MCF 10A (cell line): ENCODE data around the gene SLC11A2. TPM values are rescaled to one million over a fixed set of nuclear protein-coding genes. Genes with fewer than 3 reads are reported as not detected.
A peak's percentile ranks its signal among the peaks of the same experiment; 100 is the strongest.

ENCODE experiments used
- BruUV-seq: library from RNA; stranded (reverse); fragments of 400-500 nt; replicated peaks from 2 replicates; lab custom pipeline; 2021; lab: Mats Ljungman, UMichigan
- CTCF ChIA-PET: fragments of 300-600 bp; sonication (Branson Sonifier 250); formaldehyde crosslinking; extraction: SDS; loops from one replicate; lab custom pipeline; 2021; ENCODE audit warnings: antibody characterized with exemption, inconsistent platforms; lab: Yijun Ruan, JAX
- POLR2A ChIA-PET: fragments of 300-600, 350-650 bp; sonication (Branson Sonifier 250); formaldehyde crosslinking; extraction: SDS; loops from one replicate; lab custom pipeline; 2020; ENCODE audit warnings: antibody characterized with exemption, inconsistent platforms; lab: Yijun Ruan, JAX
- DNase-seq: peaks from one replicate; pipeline ENCODE4 v3.0.0-alpha.2; 2018; ENCODE audit not compliant: unreplicated experiment
- H3K27ac Mint-ChIP-seq: one replicate; pipeline ENCODE4 v1.8.0; 2022; ENCODE audit warnings: mild to moderate bottlenecking, low read depth, mixed read lengths; ENCODE audit not compliant: unreplicated experiment
- H3K27me3 Mint-ChIP-seq: one replicate; pipeline ENCODE4 v1.8.0; 2022; ENCODE audit warnings: mixed read lengths; ENCODE audit not compliant: insufficient read depth, unreplicated experiment
- H3K36me3 Mint-ChIP-seq: one replicate; pipeline ENCODE4 v1.8.0; 2022; ENCODE audit warnings: mild to moderate bottlenecking, moderate library complexity, mixed read lengths; ENCODE audit not compliant: insufficient read depth, unreplicated experiment
- H3K4me1 Mint-ChIP-seq: one replicate; pipeline ENCODE4 v1.8.0; 2022; ENCODE audit warnings: mixed read lengths; ENCODE audit not compliant: insufficient read depth, unreplicated experiment
- H3K4me3 Mint-ChIP-seq: one replicate; pipeline ENCODE4 v1.8.0; 2022; ENCODE audit warnings: mild to moderate bottlenecking, moderate library complexity, mixed read lengths; ENCODE audit not compliant: unreplicated experiment
- H3K9me3 Mint-ChIP-seq: one replicate; pipeline ENCODE4 v1.8.0; 2022; ENCODE audit warnings: mixed read lengths; ENCODE audit not compliant: unreplicated experiment
- CTCF ChIP-seq: fragments of 200-600 bp; IDR thresholded peaks from one replicate; pipeline ENCODE4 v1.8.0; 2022; ENCODE audit warnings: antibody characterized with exemption, mild to moderate bottlenecking; ENCODE audit not compliant: unreplicated experiment
- intact Hi-C: fragments of 100-400 bp; cut with micrococcal nuclease; formaldehyde crosslinking; loops from 2 replicates; pipeline ENCODE4 v1.14.1; 2022
- total RNA-seq: library from RNA; stranded (reverse); gene quantifications from 2 replicates; pipeline ENCODE4 v1.2.3, GENCODE V29; 2022

SLC11A2 gene
- total RNA-seq, 1 experiment from 2014 or later: 45.6 TPM

- intact Hi-C loops: no loop called here
- no TSS peak for BruUV-seq
- CTCF ChIA-PET: interaction anchor here (0.9 to 1.4 kb wide), 2 partner anchors 166 to 227 kb away, joined by 5 read pairs; no protein-coding TSS in a partner anchor
- H3K4me1 Mint-ChIP-seq: no peaks in the 10 kb centered on the region
- no peaks in the 10 kb centered on the region for H3K27me3 Mint-ChIP-seq
- no peaks in the 10 kb centered on the region for H3K9me3 Mint-ChIP-seq
- H3K4me3 Mint-ChIP-seq: no peak overlapping the region
- POLR2A ChIA-PET: interaction anchor here (0.6 to 1.6 kb wide), 2 partner anchors 226 to 248 kb away, joined by 3 to 5 read pairs; no protein-coding TSS in a partner anchor
- no peak for TF ChIP-seq CTCF
- no peak overlapping the region for H3K27ac Mint-ChIP-seq
- H3K36me3 Mint-ChIP-seq: peaks cover 98% of the 10 kb centered on the region
- DNase-seq: no peak
These were observed 34.9 kb downstream of the SLC11A2 start for GRCh38 chr12:50991291-50991690.

- no TSS peak for BruUV-seq
- POLR2A ChIA-PET: interaction anchor here (1.6 to 1.7 kb wide), 2 partner anchors 164 to 226 kb away, joined by 5 to 6 read pairs; no protein-coding TSS in a partner anchor
These were observed 35.4 kb downstream of the SLC11A2 start for GRCh38 chr12:50990791-50991190.

GRCh38 chr12:50990147-50990727 lies 35.9 kb downstream of the SLC11A2 start:
- H3K27me3 Mint-ChIP-seq: no peaks in the 10 kb centered on the region
- BruUV-seq: no TSS peak
- POLR2A ChIA-PET: interaction anchor here (1.6 to 9.3 kb wide), 3 partner anchors 35 to 225 kb away, joined by 5 to 132 read pairs (median 6); partner anchors contain the start of gene SLC11A2
- TF ChIP-seq CTCF: no peak
- H3K9me3 Mint-ChIP-seq: no peaks in the 10 kb centered on the region
- intact Hi-C loops: no loop called here
- H3K4me3 Mint-ChIP-seq: no peak overlapping the region
- H3K27ac Mint-ChIP-seq: no peak overlapping the region
- H3K36me3 Mint-ChIP-seq: peaks cover 93% of the 10 kb centered on the region
- CTCF ChIA-PET: interaction anchor here (0.9 to 6.3 kb wide), 3 partner anchors 8 to 163 kb away, joined by 3 to 122 read pairs (median 4); no protein-coding TSS in a partner anchor
- peaks cover under 1% of the 10 kb centered on the region for H3K4me1 Mint-ChIP-seq
- DNase-seq: no peak

More at GRCh38 chr12:50990791-50991190, 35.4 kb downstream of the SLC11A2 start:
- Mint-ChIP-seq H3K27me3 (no peaks in the 10 kb centered on the region), H3K36me3 (peaks cover 98% of the 10 kb centered on the region), H3K27ac (no peak overlapping the region), H3K4me1 (no peaks in the 10 kb centered on the region), H3K4me3 (no peak overlapping the region), H3K9me3 (no peaks in the 10 kb centered on the region)
- DNase-seq: no peak
- TF ChIP-seq CTCF: no peak
- intact Hi-C loops: no loop called here
- CTCF ChIA-PET: interaction anchor here (0.9 kb wide), 1 partner anchor 166 kb away, joined by 5 read pairs; no protein-coding TSS in a partner anchor

- H3K4me3 Mint-ChIP-seq: no peak overlapping the region
- DNase-seq: no peak
- peaks cover 6% of the 10 kb centered on the region for H3K4me1 Mint-ChIP-seq
- no peaks in the 10 kb centered on the region for H3K9me3 Mint-ChIP-seq
- intact Hi-C loops: no loop called here
- H3K27ac Mint-ChIP-seq: peak overlapping the region; percentile 27
- ChIA-PET POLR2A (interaction anchor here (1.0 to 9.3 kb wide), 4 partner anchors 18 to 164 kb away, joined by 3 to 132 read pairs (median 40); partner anchors contain the start of gene SLC11A2), CTCF (interaction anchor here (0.6 to 6.3 kb wide), 8 partner anchors 10 to 885 kb away, joined by 3 to 122 read pairs (median 5); partner anchors contain the start of gene ATF1)
- H3K27me3 Mint-ChIP-seq: no peaks in the 10 kb centered on the region
- no peak for TF ChIP-seq CTCF
- H3K36me3 Mint-ChIP-seq: peaks cover 80% of the 10 kb centered on the region
- BruUV-seq: no TSS peak
These were observed 37.3 kb downstream of the SLC11A2 start for GRCh38 chr12:50988871-50989270.
